ENCODE data around the gene CAPN14. TPM values are rescaled to one million over a fixed set of nuclear protein-coding genes. Genes with fewer than 3 reads are reported as not detected.

Gene CAPN14
- total and polyA plus RNA-seq, 7 experiments from 2014 or later = 0.16 to 0.92 (median 0.59) TPM

DNA sequence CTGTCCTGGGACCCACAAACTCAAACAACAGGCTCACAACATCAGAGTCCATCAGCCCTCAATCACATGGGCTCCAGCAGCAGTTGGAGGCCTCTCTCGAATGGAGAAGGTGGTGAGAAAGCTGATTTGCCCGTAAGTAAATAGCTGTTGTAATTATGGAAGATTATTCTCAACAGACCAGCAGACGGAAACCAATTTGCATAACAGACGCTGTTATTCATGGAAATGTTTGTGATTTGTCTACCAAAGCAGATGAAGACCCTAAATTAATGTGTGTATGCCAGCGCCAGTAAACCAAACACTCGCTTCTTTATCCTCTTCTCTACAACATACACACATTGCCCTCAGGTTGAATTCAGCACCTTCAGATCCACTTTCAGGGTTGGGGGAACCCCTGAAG lies 55.7 kb downstream of the CAPN14 start:
- DNase-seq (no peak), ATAC-seq (no peak)
- POLR2A ChIA-PET = no interaction called here
- peaks cover 0 to 2% (median 0%) of the 10 kb centered on the region in 11 donors for H3K9me3 Mint-ChIP-seq
- intact Hi-C loops (cut with micrococcal nuclease) = no loop called here
- Histone ChIP-seq H3K36me3 (ENCODE audit: control insufficient read depth in 2 of 3, insufficient read depth in 3 of 3, low read length in 3 of 3) (no peaks in the 10 kb centered on the region), H3K4me3 (ENCODE audit: low read length) (no peak overlapping the region), H3K27me3 (ENCODE audit: control insufficient read depth in 2 of 2, insufficient read depth in 2 of 2, low read length in 2 of 2) (no peaks in the 10 kb centered on the region), H3K4me1 (ENCODE audit: control insufficient read depth in 2 of 2, insufficient read depth in 2 of 2, low read length in 2 of 2) (no peaks in the 10 kb centered on the region), H3K27ac (ENCODE audit: low read depth, low read length) (no peak overlapping the region), H3K9me3 (ENCODE audit: control insufficient read depth in 2 of 3, low read length in 3 of 3) (no peaks in the 10 kb centered on the region)
- H3K4me3 Mint-ChIP-seq = no peak overlapping the region
- H3K4me1 Mint-ChIP-seq = peaks cover 0 to 6% (median 0%) of the 10 kb centered on the region in 7 donors
- CTCF ChIA-PET = no interaction called here
- no peak overlapping the region for H3K27ac Mint-ChIP-seq
- no peaks in the 10 kb centered on the region for H3K36me3 Mint-ChIP-seq
- H3K27me3 Mint-ChIP-seq = peaks cover 5 to 10% (median 6%) of the 10 kb centered on the region in 5 donors

DNA sequence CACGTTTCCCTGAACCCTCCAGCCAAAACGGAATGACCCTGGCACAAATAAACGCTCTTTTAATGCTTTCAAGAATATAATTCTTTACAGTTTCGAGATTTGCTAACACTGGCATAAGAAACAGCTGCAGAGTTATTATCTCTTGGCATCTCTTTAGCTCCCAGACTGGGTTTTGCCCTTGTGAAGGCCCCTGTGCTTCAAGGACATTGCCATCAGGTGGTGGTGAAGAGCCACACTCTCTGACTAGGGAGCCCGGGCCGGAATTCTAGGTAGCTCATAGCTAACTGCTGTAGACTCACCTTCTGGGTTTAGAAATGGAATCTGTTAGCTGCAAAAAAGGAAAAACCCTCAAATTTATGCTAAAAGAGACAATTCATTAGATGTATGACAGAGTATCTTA lies 65.8 kb downstream of the CAPN14 start:
- H3K4me3 Mint-ChIP-seq = no peak overlapping the region
- POLR2A ChIA-PET = interaction anchor here (0.6 kb wide), 2 partner anchors 935 to 1036 kb away, joined by 3 to 6 read pairs; no protein-coding TSS in a partner anchor

DNA sequence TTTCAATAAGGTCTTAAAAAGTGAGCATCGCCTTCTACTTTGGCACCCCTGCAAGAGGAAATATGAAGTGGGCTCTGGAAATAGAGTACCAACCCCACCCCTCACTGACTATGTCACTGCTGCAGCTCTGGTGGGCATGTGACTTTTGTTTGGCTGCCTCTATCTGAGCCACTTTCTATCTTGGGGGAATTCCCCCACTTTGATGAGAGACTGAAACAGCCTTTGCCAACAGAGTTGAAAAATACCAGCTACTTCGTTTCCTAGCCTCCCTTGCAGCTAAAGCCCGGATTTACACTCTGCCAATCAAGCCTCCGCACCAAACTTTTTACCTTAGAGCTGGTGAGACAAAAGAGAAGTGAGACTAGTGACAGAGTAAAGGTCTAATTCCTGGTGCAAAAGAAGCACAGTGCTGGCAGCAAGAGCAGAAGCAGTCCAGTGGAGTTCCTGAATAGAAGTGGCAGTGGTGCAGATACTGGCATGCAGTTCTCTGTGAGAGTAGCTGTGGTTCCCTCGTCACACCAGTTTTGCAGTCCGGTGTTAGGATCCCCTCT lies 67.1 kb downstream of the CAPN14 start:
- ChIA-PET POLR2A (no interaction called here), CTCF (interaction anchor here (0.7 kb wide), 1 partner anchor 20 kb away, joined by 3 read pairs; no protein-coding TSS in a partner anchor)
- intact Hi-C loops (cut with micrococcal nuclease) = no loop called here
- H3K4me3 Mint-ChIP-seq = no peak overlapping the region
- Histone ChIP-seq H3K4me3 (ENCODE audit: low read length) (no peak overlapping the region), H3K36me3 (ENCODE audit: control insufficient read depth in 2 of 3, insufficient read depth in 3 of 3, low read length in 3 of 3) (no peaks in the 10 kb centered on the region), H3K9me3 (ENCODE audit: control insufficient read depth in 2 of 3, low read length in 3 of 3) (no peaks in the 10 kb centered on the region), H3K27ac (ENCODE audit: low read depth, low read length) (no peak overlapping the region), H3K4me1 (ENCODE audit: control insufficient read depth in 2 of 2, insufficient read depth in 2 of 2, low read length in 2 of 2) (no peaks in the 10 kb centered on the region), H3K27me3 (ENCODE audit: control insufficient read depth in 2 of 2, insufficient read depth in 2 of 2, low read length in 2 of 2) (peaks cover 0 to 4% of the 10 kb centered on the region in 2 donors)
- no peaks in the 10 kb centered on the region for H3K9me3 Mint-ChIP-seq
- DNase-seq (no peak), ATAC-seq (no peak)
- no peak overlapping the region for H3K27ac Mint-ChIP-seq
- no peaks in the 10 kb centered on the region for H3K4me1 Mint-ChIP-seq
- H3K36me3 Mint-ChIP-seq = peaks cover 0 to 3% (median 0%) of the 10 kb centered on the region in 5 donors
- H3K27me3 Mint-ChIP-seq = peaks cover 0 to 21% (median 0%) of the 10 kb centered on the region in 5 donors

More for the DNA sequence above, 65.8 kb downstream of the CAPN14 start:
- peaks cover 0 to 3% (median 0%) of the 10 kb centered on the region in 5 donors for H3K36me3 Mint-ChIP-seq
- DNase-seq (no peak), ATAC-seq (no peak)
- H3K27ac Mint-ChIP-seq = no peak overlapping the region
- no peaks in the 10 kb centered on the region for H3K9me3 ChIP-seq (ENCODE audit: control insufficient read depth in 2 of 3, low read length in 3 of 3)
- H3K4me3 ChIP-seq (ENCODE audit: low read length) = no peak overlapping the region
- H3K9me3 Mint-ChIP-seq = peaks cover 0 to under 1% (median 0%) of the 10 kb centered on the region in 11 donors
- H3K27me3 ChIP-seq (ENCODE audit: control insufficient read depth in 2 of 2, insufficient read depth in 2 of 2, low read length in 2 of 2) = no peaks in the 10 kb centered on the region
- CTCF ChIA-PET = interaction anchor here (1.1 kb wide), 1 partner anchor 18 kb away, joined by 3 read pairs; no protein-coding TSS in a partner anchor
- intact Hi-C loops (cut with micrococcal nuclease) = no loop called here
- no peak overlapping the region for H3K27ac ChIP-seq (ENCODE audit: low read depth, low read length)
- H3K36me3 ChIP-seq (ENCODE audit: control insufficient read depth in 2 of 3, insufficient read depth in 3 of 3, low read length in 3 of 3) = no peaks in the 10 kb centered on the region
- no peaks in the 10 kb centered on the region for H3K4me1 ChIP-seq (ENCODE audit: control insufficient read depth in 2 of 2, insufficient read depth in 2 of 2, low read length in 2 of 2)
- H3K27me3 Mint-ChIP-seq = peaks cover 0 to 19% (median 0%) of the 10 kb centered on the region in 5 donors
- H3K4me1 Mint-ChIP-seq = no peaks in the 10 kb centered on the region

DNA sequence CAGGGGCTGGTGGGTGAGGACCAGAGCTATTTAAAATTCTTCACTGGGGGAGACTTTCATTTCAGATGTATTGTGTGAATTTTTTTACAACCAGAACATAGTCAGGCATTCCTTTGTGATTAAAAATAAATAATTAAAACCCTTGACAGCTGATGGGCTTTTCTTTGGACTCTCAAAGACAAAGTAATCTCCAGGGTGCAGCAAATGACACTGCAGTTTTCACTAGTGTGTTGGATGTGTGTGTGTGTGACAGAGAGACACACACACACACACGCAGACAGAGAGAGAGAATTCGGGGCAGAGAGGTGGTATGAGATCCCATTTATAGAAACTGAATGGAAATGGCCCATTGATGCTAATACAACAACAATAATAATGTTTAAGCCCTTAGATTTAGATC lies 68.8 kb downstream of the CAPN14 start:
- no peaks in the 10 kb centered on the region for H3K4me1 Mint-ChIP-seq
- ATAC-seq (no peak), DNase-seq (no peak)
- H3K36me3 ChIP-seq (ENCODE audit: control insufficient read depth in 2 of 3, insufficient read depth in 3 of 3, low read length in 3 of 3) = no peaks in the 10 kb centered on the region
- H3K4me3 ChIP-seq (ENCODE audit: low read length) = no peak overlapping the region
- POLR2A ChIA-PET = no interaction called here
- H3K9me3 Mint-ChIP-seq = no peaks in the 10 kb centered on the region
- H3K27ac ChIP-seq (ENCODE audit: low read depth, low read length) = no peak overlapping the region
- peaks cover 0 to 32% (median 5%) of the 10 kb centered on the region in 5 donors for H3K27me3 Mint-ChIP-seq
- no peaks in the 10 kb centered on the region for H3K36me3 Mint-ChIP-seq
- peak overlapping the region in 1 of 9 donors; percentile 20 for H3K27ac Mint-ChIP-seq
- no peak overlapping the region for H3K4me3 Mint-ChIP-seq
- no peaks in the 10 kb centered on the region for H3K4me1 ChIP-seq (ENCODE audit: control insufficient read depth in 2 of 2, insufficient read depth in 2 of 2, low read length in 2 of 2)
- H3K27me3 ChIP-seq (ENCODE audit: control insufficient read depth in 2 of 2, insufficient read depth in 2 of 2, low read length in 2 of 2) = peaks cover 0 to 4% of the 10 kb centered on the region in 2 donors
- no peaks in the 10 kb centered on the region for H3K9me3 ChIP-seq (ENCODE audit: control insufficient read depth in 2 of 3, low read length in 3 of 3)
- CTCF ChIA-PET = no interaction called here
- intact Hi-C loops (cut with micrococcal nuclease) = no loop called here

DNA sequence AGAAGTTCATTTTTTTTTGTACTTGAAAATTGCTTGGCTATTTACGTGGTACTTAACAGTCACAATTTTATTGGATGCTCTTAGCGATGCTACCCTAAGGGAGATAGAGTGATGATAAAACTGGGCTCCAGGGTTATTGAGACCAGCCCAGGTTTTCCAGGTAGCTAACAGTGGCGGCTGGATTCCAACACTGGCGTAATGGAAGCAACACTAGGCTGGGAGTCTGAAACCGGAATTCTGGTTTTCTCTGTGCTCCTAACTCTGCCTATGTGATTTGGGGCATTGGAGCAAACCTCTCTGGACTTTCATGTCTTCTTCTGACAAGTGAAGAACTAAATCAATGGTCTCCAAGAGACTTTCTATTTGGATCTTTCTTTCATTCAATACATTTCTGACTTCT lies 69.7 kb downstream of the CAPN14 start:
- intact Hi-C loops (cut with micrococcal nuclease) = no loop called here
- no peaks in the 10 kb centered on the region for H3K4me1 ChIP-seq (ENCODE audit: control insufficient read depth in 2 of 2, insufficient read depth in 2 of 2, low read length in 2 of 2)
- H3K36me3 Mint-ChIP-seq = no peaks in the 10 kb centered on the region
- H3K4me3 Mint-ChIP-seq = no peak overlapping the region
- H3K27ac Mint-ChIP-seq = no peak overlapping the region
- no peak overlapping the region for H3K27ac ChIP-seq (ENCODE audit: low read depth, low read length)
- no peak overlapping the region for H3K4me3 ChIP-seq (ENCODE audit: low read length)
- H3K4me1 Mint-ChIP-seq = no peaks in the 10 kb centered on the region
- peaks cover 0 to 4% of the 10 kb centered on the region in 2 donors for H3K27me3 ChIP-seq (ENCODE audit: control insufficient read depth in 2 of 2, insufficient read depth in 2 of 2, low read length in 2 of 2)
- H3K27me3 Mint-ChIP-seq = peaks cover 0 to 35% (median 5%) of the 10 kb centered on the region in 5 donors
- ATAC-seq = no peak
- H3K36me3 ChIP-seq (ENCODE audit: control insufficient read depth in 2 of 3, insufficient read depth in 3 of 3, low read length in 3 of 3) = no peaks in the 10 kb centered on the region
- H3K9me3 Mint-ChIP-seq = no peaks in the 10 kb centered on the region
- H3K9me3 ChIP-seq (ENCODE audit: control insufficient read depth in 2 of 3, low read length in 3 of 3) = no peaks in the 10 kb centered on the region
- ChIA-PET CTCF (no interaction called here), POLR2A (no interaction called here)
- DNase-seq = no peak

DNA sequence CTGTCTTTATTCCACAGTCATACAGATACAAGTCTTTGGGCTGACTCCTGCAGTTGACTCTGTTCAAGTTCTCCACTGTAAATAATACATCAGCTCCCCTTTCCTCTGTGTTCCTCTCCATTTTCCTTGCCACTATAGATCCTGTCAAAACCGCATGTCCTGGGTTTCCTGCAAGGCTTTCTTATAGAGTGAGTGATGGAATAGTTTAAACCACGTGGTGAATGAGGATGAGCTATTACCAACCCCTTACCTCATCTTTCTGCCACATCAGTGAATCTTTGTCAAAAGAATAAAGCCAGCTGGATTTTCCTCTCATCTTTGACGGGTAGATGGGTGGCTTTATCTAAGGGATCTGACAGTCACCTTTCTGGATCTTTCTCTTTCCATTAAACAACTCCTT lies 75.2 kb downstream of the CAPN14 start:
- intact Hi-C loops (cut with micrococcal nuclease) = no loop called here
- Histone ChIP-seq H3K4me3 (ENCODE audit: low read length) (no peak overlapping the region), H3K4me1 (ENCODE audit: control insufficient read depth in 2 of 2, insufficient read depth in 2 of 2, low read length in 2 of 2) (no peaks in the 10 kb centered on the region), H3K9me3 (ENCODE audit: control insufficient read depth in 2 of 3, low read length in 3 of 3) (no peaks in the 10 kb centered on the region), H3K36me3 (ENCODE audit: control insufficient read depth in 2 of 3, insufficient read depth in 3 of 3, low read length in 3 of 3) (no peaks in the 10 kb centered on the region), H3K27me3 (ENCODE audit: control insufficient read depth in 2 of 2, insufficient read depth in 2 of 2, low read length in 2 of 2) (peaks cover 0 to 4% of the 10 kb centered on the region in 2 donors), H3K27ac (ENCODE audit: low read depth, low read length) (no peak overlapping the region)
- no peak overlapping the region for H3K4me3 Mint-ChIP-seq
- no peak for ATAC-seq
- ChIA-PET CTCF (no interaction called here), POLR2A (no interaction called here)
- H3K27me3 Mint-ChIP-seq = peaks cover 7 to 57% (median 11%) of the 10 kb centered on the region in 5 donors
- peaks cover 0 to 1% (median 1%) of the 10 kb centered on the region in 7 donors for H3K4me1 Mint-ChIP-seq
- H3K9me3 Mint-ChIP-seq = no peaks in the 10 kb centered on the region
- no peak for DNase-seq
- H3K27ac Mint-ChIP-seq = no peak overlapping the region
- H3K36me3 Mint-ChIP-seq = no peaks in the 10 kb centered on the region

DNA sequence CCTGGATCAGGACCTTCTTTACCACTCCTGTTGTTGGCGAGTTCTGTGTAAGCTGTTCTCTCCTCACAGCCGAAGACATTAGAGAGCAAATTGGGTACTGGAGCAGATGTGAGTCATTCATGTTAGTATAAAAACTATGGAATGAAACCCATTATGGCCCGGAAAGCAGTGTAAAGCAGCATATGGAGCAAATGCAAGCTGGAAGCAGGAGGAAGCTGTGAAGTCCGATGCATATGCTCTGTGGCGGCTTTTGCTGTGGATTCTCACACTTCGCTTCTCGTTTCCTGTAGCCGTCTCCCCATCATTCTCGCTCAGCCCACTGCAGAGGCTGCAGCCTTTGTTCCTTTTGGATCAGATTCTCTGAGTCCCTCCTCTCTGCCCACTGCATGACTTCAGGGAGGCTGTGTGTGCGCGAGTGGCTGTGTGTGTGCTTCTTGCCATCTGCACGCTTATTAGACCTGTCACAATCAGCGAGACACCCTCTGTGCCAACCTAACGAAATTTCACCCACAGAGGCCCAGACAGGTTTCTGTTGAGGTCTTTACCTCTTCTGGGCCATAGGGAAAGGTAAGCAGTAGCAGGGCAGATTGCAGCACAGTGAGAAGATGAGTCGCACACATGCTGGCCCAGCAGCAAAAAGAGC lies 75.8 kb downstream of the CAPN14 start:
- intact Hi-C loops (cut with micrococcal nuclease) = no loop called here
- Mint-ChIP-seq H3K36me3 (no peaks in the 10 kb centered on the region), H3K9me3 (no peaks in the 10 kb centered on the region), H3K27ac (no peak overlapping the region), H3K27me3 (peaks cover 12 to 63% (median 17%) of the 10 kb centered on the region in 5 donors), H3K4me1 (peaks cover 5 to 7% (median 6%) of the 10 kb centered on the region in 7 donors), H3K4me3 (no peak overlapping the region)
- no peak overlapping the region for H3K4me3 ChIP-seq (ENCODE audit: low read length)
- H3K27me3 ChIP-seq (ENCODE audit: control insufficient read depth in 2 of 2, insufficient read depth in 2 of 2, low read length in 2 of 2) = peaks cover 5 to 7% of the 10 kb centered on the region in 2 donors
- ATAC-seq (no peak), DNase-seq (no peak)
- no peaks in the 10 kb centered on the region for H3K36me3 ChIP-seq (ENCODE audit: control insufficient read depth in 2 of 3, insufficient read depth in 3 of 3, low read length in 3 of 3)
- peaks cover 0 to 4% of the 10 kb centered on the region in 2 donors for H3K4me1 ChIP-seq (ENCODE audit: control insufficient read depth in 2 of 2, insufficient read depth in 2 of 2, low read length in 2 of 2)
- POLR2A ChIA-PET = no interaction called here
- no peaks in the 10 kb centered on the region for H3K9me3 ChIP-seq (ENCODE audit: control insufficient read depth in 2 of 3, low read length in 3 of 3)
- H3K27ac ChIP-seq (ENCODE audit: low read depth, low read length) = no peak overlapping the region
- CTCF ChIA-PET = no interaction called here

Data from naive thymus-derived CD4-positive, alpha-beta T cell (primary cell).